RWPE2 (cell line): ENCODE results near the gene RWDD2A.

ENCODE experiments used
- ATAC-seq: fragments of 200-7000 bp; cut with Tn5 transposase; 3 replicates; pipeline ENCODE4 v1.9.1; 2021; ENCODE audit warnings: low read depth
- DNase-seq: peaks from one replicate; pipeline ENCODE4 v3.0.0-alpha.2; 2020; ENCODE audit warnings: low spot score
- H3K27ac ChIP-seq: fragments of 450-650 bp; 2 replicates; pipeline ENCODE4 v1.5.1; 2017; ENCODE audit warnings: mild to moderate bottlenecking; ENCODE audit not compliant: poor library complexity, severe bottlenecking
- H3K27me3 ChIP-seq: fragments of 250-450 bp; sonication (Bioruptor Pico); 2 replicates; pipeline ENCODE4 v1.5.1; 2021; ENCODE audit warnings: mild to moderate bottlenecking, moderate library complexity; ENCODE audit not compliant: insufficient read depth, poor library complexity, severe bottlenecking
- H3K36me3 ChIP-seq: fragments of 250-450 bp; sonication (Bioruptor Pico); 2 replicates; pipeline ENCODE4 v1.5.1; 2020; ENCODE audit warnings: low read depth, mild to moderate bottlenecking, moderate library complexity
- H3K4me1 ChIP-seq: fragments of 250-450 bp; sonication (Bioruptor Pico); 2 replicates; pipeline ENCODE4 v1.5.1; 2021; ENCODE audit warnings: mild to moderate bottlenecking, moderate library complexity; ENCODE audit not compliant: insufficient read depth, poor library complexity, severe bottlenecking
- H3K4me3 ChIP-seq: fragments of 250-450 bp; sonication (Bioruptor Pico); 2 replicates; pipeline ENCODE4 v1.5.1; 2021; ENCODE audit warnings: mild to moderate bottlenecking, moderate library complexity; ENCODE audit not compliant: severe bottlenecking
- H3K9me3 ChIP-seq: fragments of 250-450 bp; sonication (Bioruptor Pico); 2 replicates; pipeline ENCODE4 v1.5.1; 2021; ENCODE audit warnings: mild to moderate bottlenecking, moderate library complexity; ENCODE audit not compliant: severe bottlenecking
- TF ChIP-seq, protein P1 (sequence below): fragments of 450-650 bp; IDR thresholded peaks from one replicate; pipeline ENCODE4 v1.5.1; 2017; ENCODE audit warnings: mild to moderate bottlenecking, moderate library complexity; ENCODE audit not compliant: poor library complexity, severe bottlenecking

The RWDD2A gene

DNA sequence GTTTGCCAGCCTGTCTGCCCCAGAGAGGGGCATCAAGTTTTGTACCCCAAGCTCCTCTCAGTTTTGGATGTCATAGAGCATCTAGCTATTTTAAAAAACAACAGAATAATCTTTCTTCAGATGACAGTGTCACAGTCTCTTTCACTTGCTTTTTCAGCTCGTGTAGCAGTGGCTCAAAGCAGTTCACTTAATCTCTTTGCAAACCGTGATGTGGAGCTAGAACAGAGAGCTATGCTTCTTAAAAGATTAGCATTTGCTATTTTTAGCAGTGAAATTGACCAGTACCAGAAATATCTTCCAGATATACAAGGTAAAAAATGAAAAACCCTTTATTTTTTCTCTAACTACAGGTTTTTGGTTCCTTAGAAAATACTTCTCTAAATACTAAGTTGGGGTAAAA lies 37.4 kb upstream of the RWDD2A start:
- ATAC-seq: no peak
- H3K4me3 ChIP-seq: no peak overlapping the region
- no peaks in the 10 kb centered on the region for H3K9me3 ChIP-seq
- TF ChIP-seq, protein P1, sequence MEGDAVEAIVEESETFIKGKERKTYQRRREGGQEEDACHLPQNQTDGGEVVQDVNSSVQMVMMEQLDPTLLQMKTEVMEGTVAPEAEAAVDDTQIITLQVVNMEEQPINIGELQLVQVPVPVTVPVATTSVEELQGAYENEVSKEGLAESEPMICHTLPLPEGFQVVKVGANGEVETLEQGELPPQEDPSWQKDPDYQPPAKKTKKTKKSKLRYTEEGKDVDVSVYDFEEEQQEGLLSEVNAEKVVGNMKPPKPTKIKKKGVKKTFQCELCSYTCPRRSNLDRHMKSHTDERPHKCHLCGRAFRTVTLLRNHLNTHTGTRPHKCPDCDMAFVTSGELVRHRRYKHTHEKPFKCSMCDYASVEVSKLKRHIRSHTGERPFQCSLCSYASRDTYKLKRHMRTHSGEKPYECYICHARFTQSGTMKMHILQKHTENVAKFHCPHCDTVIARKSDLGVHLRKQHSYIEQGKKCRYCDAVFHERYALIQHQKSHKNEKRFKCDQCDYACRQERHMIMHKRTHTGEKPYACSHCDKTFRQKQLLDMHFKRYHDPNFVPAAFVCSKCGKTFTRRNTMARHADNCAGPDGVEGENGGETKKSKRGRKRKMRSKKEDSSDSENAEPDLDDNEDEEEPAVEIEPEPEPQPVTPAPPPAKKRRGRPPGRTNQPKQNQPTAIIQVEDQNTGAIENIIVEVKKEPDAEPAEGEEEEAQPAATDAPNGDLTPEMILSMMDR: no peak
- no peak overlapping the region for H3K27ac ChIP-seq
- DNase-seq: no peak
- H3K4me1 ChIP-seq: no peaks in the 10 kb centered on the region
- H3K36me3 ChIP-seq: peaks cover 49% of the 10 kb centered on the region
- no peaks in the 10 kb centered on the region for H3K27me3 ChIP-seq

DNA sequence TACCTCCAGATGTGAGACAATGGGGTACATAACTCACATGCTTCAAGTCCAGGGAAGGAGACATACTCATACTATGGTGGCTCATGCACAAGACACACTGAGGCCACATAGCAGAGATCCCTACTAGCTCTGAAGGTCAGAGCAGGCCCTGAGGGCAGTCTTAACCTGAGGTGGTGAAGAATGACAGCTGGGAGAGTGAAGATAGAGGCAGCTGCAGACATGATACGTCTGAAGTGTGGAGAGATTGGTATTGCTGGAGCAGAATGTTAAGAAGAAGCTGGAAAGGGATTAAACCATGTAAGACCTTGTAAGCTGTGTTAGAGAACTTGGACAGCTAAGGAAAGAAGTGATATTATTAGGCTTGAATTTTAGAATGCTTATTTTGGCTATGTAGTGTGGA lies 33.0 kb upstream of the RWDD2A start:
- no peaks in the 10 kb centered on the region for H3K9me3 ChIP-seq
- TF ChIP-seq, protein P1: no peak
- DNase-seq (no peak), ATAC-seq (no peak)
- H3K4me3 ChIP-seq: no peak overlapping the region
- H3K27me3 ChIP-seq: no peaks in the 10 kb centered on the region
- H3K4me1 ChIP-seq: no peaks in the 10 kb centered on the region
- H3K27ac ChIP-seq: no peak overlapping the region
- H3K36me3 ChIP-seq: peaks cover 37% of the 10 kb centered on the region

DNA sequence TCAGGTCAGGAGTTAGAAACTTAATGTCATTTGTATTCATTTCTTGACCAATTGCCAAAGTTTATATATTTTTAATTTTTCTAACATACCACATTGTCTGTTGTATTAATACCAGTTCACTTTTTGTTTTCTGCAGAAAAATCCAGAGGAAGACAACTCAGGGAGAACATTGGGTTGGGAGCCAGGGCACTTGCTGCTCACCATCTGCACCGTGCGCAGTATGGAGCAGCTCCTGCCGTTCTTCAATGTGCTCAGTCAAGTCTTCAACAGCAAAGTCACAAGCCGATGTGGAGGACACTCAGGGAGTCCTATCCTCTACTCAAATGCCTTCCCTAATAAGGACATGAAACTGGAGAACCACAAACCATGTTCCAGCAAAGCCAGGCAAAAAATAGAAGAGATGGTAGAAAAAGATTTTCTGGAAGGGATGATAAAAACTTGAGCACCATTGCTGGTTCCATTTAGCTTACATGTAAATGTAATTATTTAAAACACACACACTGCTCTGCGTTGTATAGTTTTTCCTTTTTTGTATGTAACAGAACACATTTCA lies 25.4 kb upstream of the RWDD2A start:
- no peaks in the 10 kb centered on the region for H3K4me1 ChIP-seq
- peaks cover 93% of the 10 kb centered on the region for H3K36me3 ChIP-seq
- TF ChIP-seq, protein P1: no peak
- ATAC-seq (no peak), DNase-seq (no peak)
- no peak overlapping the region for H3K27ac ChIP-seq
- H3K4me3 ChIP-seq: no peak overlapping the region
- H3K9me3 ChIP-seq: no peaks in the 10 kb centered on the region
- H3K27me3 ChIP-seq: no peaks in the 10 kb centered on the region

DNA sequence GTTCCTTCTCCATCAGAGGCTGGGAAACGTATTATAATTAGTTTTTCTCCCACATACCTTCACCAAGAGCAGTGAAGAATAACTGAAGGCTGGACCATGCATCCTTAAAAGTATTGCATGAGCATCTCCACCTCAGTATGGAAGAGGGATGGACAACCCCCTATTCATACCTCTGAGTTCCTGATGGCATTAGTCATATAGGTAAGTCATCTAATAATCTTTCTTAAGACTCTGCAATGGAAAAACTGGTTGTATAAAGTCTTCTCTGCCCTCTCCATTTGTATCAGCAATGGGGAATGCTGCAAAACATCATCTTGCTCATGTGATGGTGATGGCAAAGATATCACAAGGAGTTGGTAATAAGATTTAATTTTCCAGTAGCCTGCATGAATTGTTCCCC lies 24.6 kb upstream of the RWDD2A start:
- ATAC-seq: peak; percentile 71; the same call in 2 of the 3 replicates
- peaks cover 93% of the 10 kb centered on the region for H3K36me3 ChIP-seq
- TF ChIP-seq, protein P1: no peak

DNA sequence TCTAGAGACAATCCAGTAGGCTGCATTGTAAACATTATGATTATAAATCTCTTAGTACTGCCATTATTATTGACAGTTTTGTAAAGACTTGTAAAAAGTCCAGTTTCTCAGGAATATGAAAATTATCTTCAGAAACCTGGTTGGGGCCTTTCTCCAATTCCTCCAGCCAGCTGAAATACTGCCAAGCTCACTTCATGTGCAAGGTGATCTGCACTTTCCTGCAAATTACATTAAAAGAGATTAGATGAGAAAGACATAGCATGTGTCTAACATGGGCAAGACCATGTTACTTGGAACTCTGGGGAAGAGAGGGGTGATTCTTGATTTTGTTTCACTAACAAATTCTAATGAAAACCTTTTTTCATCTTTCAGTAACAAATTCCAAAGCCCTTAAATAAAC lies 24.1 kb upstream of the RWDD2A start:
- H3K4me1 ChIP-seq: no peaks in the 10 kb centered on the region
- H3K27me3 ChIP-seq: no peaks in the 10 kb centered on the region
- H3K4me3 ChIP-seq: no peak overlapping the region
- TF ChIP-seq, protein P1: no peak
- no peak overlapping the region for H3K27ac ChIP-seq
- peaks cover 93% of the 10 kb centered on the region for H3K36me3 ChIP-seq
- DNase-seq (no peak), ATAC-seq (no peak)
- no peaks in the 10 kb centered on the region for H3K9me3 ChIP-seq

More for the DNA sequence above, 24.6 kb upstream of the RWDD2A start:
- no peaks in the 10 kb centered on the region for H3K9me3 ChIP-seq
- DNase-seq: no peak
- no peak overlapping the region for H3K4me3 ChIP-seq
- no peaks in the 10 kb centered on the region for H3K4me1 ChIP-seq
- H3K27ac ChIP-seq: no peak overlapping the region
- no peaks in the 10 kb centered on the region for H3K27me3 ChIP-seq
